Eye (tissue), 1 donor: Measurements from ENCODE around the gene PARP4.
"Not testable (repeated sequence)": the region's sequence is repeated elsewhere in the genome, so short reads cannot be mapped to it uniquely, and the experiment has no call there.

Experiments
- DNase-seq: peaks from one replicate; pipeline ENCODE4 v3.0.0-alpha.2; 2015

PARP4 gene

GRCh38 chr13:24512197-24512907 is at the start of gene PARP4:
TSS of gene PARP4 (minus strand) at chr13:24512778. CDS start at chr13:24503776, 9,002 bp downstream.
- DNase-seq, result peak; percentile 91

- not testable (repeated sequence) for DNase-seq
These were observed 48.1 kb upstream of the PARP4 start for GRCh38 chr13:24560579-24561187.

GRCh38 chr13:24559431-24560218 is 47.0 kb upstream of the PARP4 start:
- DNase-seq, result not testable (repeated sequence)

GRCh38 chr13:24557081-24557480 is 44.5 kb upstream of the PARP4 start:
- no peak for DNase-seq

GRCh38 chr13:24553892-24554291 is 41.3 kb upstream of the PARP4 start:
- DNase-seq, result not testable (repeated sequence)

GRCh38 chr13:24541476-24542352 is 29.1 kb upstream of the PARP4 start:
- DNase-seq, result peak; percentile 80

- no peak for DNase-seq
These were observed 28.5 kb upstream of the PARP4 start for GRCh38 chr13:24541127-24541475.

GRCh38 chr13:24540236-24541126 is 27.9 kb upstream of the PARP4 start:
- DNase-seq, result peak; percentile 44

GRCh38 chr13:24539500-24540165 is 27.1 kb upstream of the PARP4 start:
- DNase-seq, result no peak

GRCh38 chr13:24529478-24529877 is 16.9 kb upstream of the PARP4 start:
- no peak for DNase-seq

- no peak for DNase-seq
These were observed 16.3 kb upstream of the PARP4 start for GRCh38 chr13:24528816-24529398.

GRCh38 chr13:24527266-24527775 is 14.7 kb upstream of the PARP4 start:
- no peak for DNase-seq

- DNase-seq, result no peak
These were observed 8.2 kb upstream of the PARP4 start for GRCh38 chr13:24520733-24521132.

GRCh38 chr13:24516919-24517318 is 4.3 kb upstream of the PARP4 start:
- DNase-seq, result no peak

- DNase-seq, result no peak
These were observed 283 bp upstream of the PARP4 start for GRCh38 chr13:24512908-24513213.

- no peak for DNase-seq
These were observed 772 bp downstream of the PARP4 start for GRCh38 chr13:24511816-24512196.

- DNase-seq, result peak; percentile 25
These were observed 1.4 kb downstream of the PARP4 start for GRCh38 chr13:24511019-24511815.

- no peak for DNase-seq
These were observed 5.8 kb downstream of the PARP4 start for GRCh38 chr13:24506698-24507335.

GRCh38 chr13:24506283-24506682 is 6.3 kb downstream of the PARP4 start:
- DNase-seq, result not testable (repeated sequence)
